Natural killer cell (primary cell): ENCODE measurements around the gene ABCG4. TPM values are rescaled to one million over a fixed set of nuclear protein-coding genes. Genes with fewer than 3 reads are reported as not detected.

Experiments
- ATAC-seq, 3 donors: fragments of 150-1000 bp in 2 of 3; fragments of 200-7000 bp in 1 of 3; cut with Tn5 transposase; 1 replicate in 1 of 3; 2 replicates in 2 of 3; pipeline ENCODE4 v1.10.0; 2021; ENCODE audit warnings: mild to moderate bottlenecking in 2 of 3, moderate library complexity in 2 of 3
- DNase-seq, 2 donors: peaks; one replicate each; pipeline versions ENCODE4 v3.0.0 to v3.0.0-alpha.2; 2013 to 2021; ENCODE audit warnings: mixed read lengths in 1 of 2
- H3K27ac ChIP-seq: one replicate; pipeline ENCODE4 v1.5.1; 2013; ENCODE audit warnings: mild to moderate bottlenecking, low read length
- H3K27me3 ChIP-seq: one replicate; pipeline ENCODE4 v1.6.1; 2013; ENCODE audit warnings: low read length; ENCODE audit not compliant: control insufficient read depth, insufficient read depth
- H3K36me3 ChIP-seq: one replicate; pipeline ENCODE4 v1.6.1; 2013; ENCODE audit warnings: low read length; ENCODE audit not compliant: control insufficient read depth, insufficient read depth
- H3K4me1 ChIP-seq: one replicate; pipeline ENCODE4 v1.6.1; 2013; ENCODE audit warnings: low read length; ENCODE audit not compliant: control insufficient read depth, insufficient read depth
- H3K4me3 ChIP-seq: one replicate; pipeline ENCODE4 v1.5.1; 2013; ENCODE audit warnings: low read length
- H3K9me3 ChIP-seq: one replicate; pipeline ENCODE4 v1.6.1; 2013; ENCODE audit warnings: low read length; ENCODE audit not compliant: control insufficient read depth, insufficient read depth
- H3K27ac Mint-ChIP-seq, 2 donors: one replicate each; pipeline ENCODE4 v1.8.0; 2022; ENCODE audit warnings: mild to moderate bottlenecking in 2 of 2, mixed read lengths in 2 of 2, moderate library complexity in 1 of 2
- H3K27me3 Mint-ChIP-seq, 2 donors: one replicate each; pipeline ENCODE4 v1.8.0; 2022; ENCODE audit warnings: low read depth in 2 of 2, mixed read lengths in 2 of 2
- H3K36me3 Mint-ChIP-seq: one replicate; pipeline ENCODE4 v1.8.0; 2022; ENCODE audit warnings: mixed read lengths
- H3K4me1 Mint-ChIP-seq, 2 donors: one replicate each; pipeline ENCODE4 v1.8.0; 2022; ENCODE audit warnings: mixed read lengths in 2 of 2
- H3K4me3 Mint-ChIP-seq: one replicate; pipeline ENCODE4 v1.8.0; 2022; ENCODE audit warnings: mild to moderate bottlenecking, moderate library complexity, mixed read lengths
- H3K9me3 Mint-ChIP-seq, 2 donors: one replicate each; pipeline ENCODE4 v1.8.0; 2022; ENCODE audit warnings: mixed read lengths in 2 of 2
- CTCF ChIP-seq: fragments of 200-600 bp; IDR thresholded peaks from one replicate; pipeline ENCODE4 v1.8.0; 2022; ENCODE audit warnings: antibody characterized with exemption
- WGBS: methylation state at CpG from one replicate; pipeline ENCODE4 v1.1.7; 2013; ENCODE audit warnings: missing lambda C conversion rate; ENCODE audit not compliant: insufficient coverage; 5-methylcytosine and 5-hydroxymethylcytosine counted together
- intact Hi-C: fragments of 100-400 bp; cut with micrococcal nuclease; formaldehyde crosslinking; loops from one replicate; pipeline ENCODE4 v1.14.2; 2022
- total RNA-seq, 4 donors: library from RNA; stranded (reverse); fragments of 120-200 nt in 1 of 4; gene quantifications; one replicate each; pipeline versions ENCODE4 v1.2.3 to v1.2.4, GENCODE V29; 2013 to 2022

The ABCG4 gene
- total RNA-seq, 3 donors from 2014 or later (not counting 1 experiment from before 2014, with no cell fraction given), result 0.09 TPM; not detected in 2

DNA sequence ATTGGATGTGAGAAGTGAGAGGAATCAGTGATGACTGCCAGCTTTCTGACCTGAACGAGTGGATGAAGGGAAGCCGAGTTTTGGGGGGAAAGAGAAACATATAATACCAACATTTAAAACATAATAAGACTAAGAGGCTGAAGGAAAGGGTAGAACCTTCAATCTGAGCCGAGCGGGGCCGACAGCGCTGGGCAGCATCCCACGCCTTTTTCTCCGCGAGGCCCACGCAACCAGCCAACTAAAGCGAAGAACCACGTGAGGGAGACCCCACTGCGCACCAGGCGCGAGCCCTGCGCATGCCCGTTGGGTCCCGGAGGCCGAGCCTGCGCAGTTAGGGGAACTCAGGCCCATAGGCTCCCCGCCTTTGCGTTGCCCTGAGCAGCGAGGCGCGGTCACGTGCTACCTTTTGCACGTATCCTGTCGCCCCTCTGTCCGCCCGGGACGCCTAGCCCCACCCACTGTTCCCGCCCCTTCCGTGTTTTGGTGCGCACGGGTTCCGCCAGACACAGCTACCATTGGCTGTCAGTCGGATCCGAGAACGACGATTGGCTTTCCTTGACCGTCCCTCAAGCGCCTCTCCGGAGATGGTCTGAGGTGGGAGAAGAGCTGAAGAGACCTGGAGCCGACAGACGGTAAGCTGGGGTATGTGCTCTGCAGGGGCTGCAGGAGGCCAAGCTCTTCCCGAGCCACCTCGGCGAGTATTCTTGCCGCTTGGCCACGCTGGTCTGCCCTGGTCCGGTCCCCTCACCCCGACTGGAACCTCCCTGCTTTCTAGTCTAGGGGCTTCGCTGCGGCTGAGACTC is 27.6 kb upstream of the ABCG4 start, which contains the start of gene HINFP:
HINFP (plus strand) TSS at position 573 of the 803 bp plus-strand sequence. CDS start 5,365 bp downstream, outside the sequence.
- peaks cover 32% of the 10 kb centered on the region in 2 donors for H3K4me1 Mint-ChIP-seq
- H3K27me3 Mint-ChIP-seq, result no peaks in the 10 kb centered on the region
- intact Hi-C loops, result loop anchor here (1.0 to 5.0 kb wide), 4 partner anchors 19 to 54 kb away; partner anchors contain the start of genes HMBS and VPS11

GRCh38 chr11:119121811-119122124 is 27.1 kb upstream of the ABCG4 start:
- no peak for ATAC-seq
- H3K27me3 Mint-ChIP-seq, result no peaks in the 10 kb centered on the region
- peaks cover 20% of the 10 kb centered on the region for H3K4me1 ChIP-seq
- H3K36me3 ChIP-seq, result peaks cover 5% of the 10 kb centered on the region
- TF ChIP-seq CTCF, result no peak
- H3K4me1 Mint-ChIP-seq, result peaks cover 32 to 35% of the 10 kb centered on the region in 2 donors
- no peak for DNase-seq
- peak overlapping the region; percentile 87 to 90 for H3K27ac Mint-ChIP-seq
- peak overlapping the region; percentile 72 for H3K27ac ChIP-seq
- H3K27me3 ChIP-seq, result no peaks in the 10 kb centered on the region
- peak overlapping the region; percentile 91 for H3K4me3 Mint-ChIP-seq
- intact Hi-C loops, result loop anchor here (1.0 to 5.0 kb wide), 4 partner anchors 19 to 54 kb away; partner anchors contain the start of genes HMBS and VPS11
- H3K36me3 Mint-ChIP-seq, result no peaks in the 10 kb centered on the region
- 0% methylated on average over 20 of the region's 20 CpGs for WGBS
- no peaks in the 10 kb centered on the region for H3K9me3 ChIP-seq
- H3K9me3 Mint-ChIP-seq, result no peaks in the 10 kb centered on the region
- H3K4me3 ChIP-seq, result peak overlapping the region; percentile 99

More for the DNA sequence above, 27.6 kb upstream of the ABCG4 start, which contains the start of gene HINFP:
- DNase-seq, result peak; percentile 97 to 100
- H3K9me3 ChIP-seq, result no peaks in the 10 kb centered on the region
- H3K27me3 ChIP-seq, result no peaks in the 10 kb centered on the region
- peaks cover 11% of the 10 kb centered on the region for H3K36me3 ChIP-seq
- Mint-ChIP-seq H3K9me3 (no peaks in the 10 kb centered on the region), H3K27ac (peak within 1 kb of the TSS; percentile 87 to 90), H3K36me3 (no peaks in the 10 kb centered on the region), H3K4me3 (peak within 1 kb of the TSS; percentile 91)
- WGBS, result under 1% methylated on average over 52 of the region's 54 CpGs
- H3K4me3 ChIP-seq, result peak within 1 kb of the TSS; percentile 99
- H3K27ac ChIP-seq, result peak within 1 kb of the TSS; percentile 73
- H3K4me1 ChIP-seq, result peaks cover 20% of the 10 kb centered on the region
- TF ChIP-seq CTCF, result no peak
- peak; percentile 97 to 100 (median 97) for ATAC-seq

- 94% methylated on average over 5 of the region's 6 CpGs for WGBS
- intact Hi-C loops, result no loop called here
- Mint-ChIP-seq H3K27ac (no peak overlapping the region), H3K4me3 (no peak overlapping the region), H3K9me3 (no peaks in the 10 kb centered on the region), H3K36me3 (peaks cover 6% of the 10 kb centered on the region), H3K27me3 (no peaks in the 10 kb centered on the region), H3K4me1 (peaks cover 24 to 31% of the 10 kb centered on the region in 2 donors)
- no peak overlapping the region for H3K27ac ChIP-seq
- no peaks in the 10 kb centered on the region for H3K27me3 ChIP-seq
- H3K4me1 ChIP-seq, result peaks cover 15% of the 10 kb centered on the region
- no peak overlapping the region for H3K4me3 ChIP-seq
- DNase-seq, result no peak
- no peaks in the 10 kb centered on the region for H3K9me3 ChIP-seq
- TF ChIP-seq CTCF, result no peak
- H3K36me3 ChIP-seq, result peaks cover 24% of the 10 kb centered on the region
- no peak for ATAC-seq
Measured at GRCh38 chr11:119125821-119126220, 23.0 kb upstream of the ABCG4 start.
